Activated CD8-positive, alpha-beta memory T cell treated with anti-CD3 and anti-CD28 coated beads, Interleukin-2, amount 10 ng/mL, durations not matched to agents 7 days and 5 days (primary cell): ENCODE results near the gene REV3L. TPM values are rescaled to one million over a fixed set of nuclear protein-coding genes. Genes with fewer than 3 reads are reported as not detected.
"Not testable (repeated sequence)": the region's sequence is repeated elsewhere in the genome, so short reads cannot be mapped to it uniquely, and the experiment has no call there.

ENCODE experiments used
- ATAC-seq: fragments of 150-1000 bp; cut with Tn5 transposase; one replicate; pipeline ENCODE4 v1.10.0; 2021; ENCODE audit warnings: moderate library complexity
- CTCF ChIA-PET: fragments of 350-600 bp; sonication (Branson Sonifier 250); formaldehyde crosslinking; loops from one replicate; lab custom pipeline; 2021; ENCODE audit warnings: antibody characterized with exemption; lab: Charles Lee
- DNase-seq: peaks from one replicate; pipeline ENCODE4 v3.0.0-alpha.2; 2020
- H3K27ac Mint-ChIP-seq: one replicate; pipeline ENCODE4 v1.8.0; 2021; ENCODE audit warnings: mild to moderate bottlenecking, mixed read lengths
- H3K27me3 Mint-ChIP-seq: one replicate; pipeline ENCODE4 v1.8.0; 2021; ENCODE audit warnings: mixed read lengths
- H3K36me3 Mint-ChIP-seq: one replicate; pipeline ENCODE4 v1.8.0; 2021; ENCODE audit warnings: mild to moderate bottlenecking, mixed read lengths
- H3K4me1 Mint-ChIP-seq: one replicate; pipeline ENCODE4 v1.8.0; 2021; ENCODE audit warnings: mixed read lengths
- H3K4me3 Mint-ChIP-seq: one replicate; pipeline ENCODE4 v1.8.0; 2021; ENCODE audit warnings: mild to moderate bottlenecking, moderate library complexity, mixed read lengths
- H3K9me3 Mint-ChIP-seq: one replicate; pipeline ENCODE4 v1.8.0; 2022; ENCODE audit warnings: low read depth, mixed read lengths
- total RNA-seq, 2 experiments: library from RNA; stranded (reverse); gene quantifications; one replicate each; pipeline ENCODE4 v1.2.3, GENCODE V29; 2021

The REV3L gene
- total RNA-seq, 2 experiments from 2014 or later: 23.7 to 24.3 TPM

DNA sequence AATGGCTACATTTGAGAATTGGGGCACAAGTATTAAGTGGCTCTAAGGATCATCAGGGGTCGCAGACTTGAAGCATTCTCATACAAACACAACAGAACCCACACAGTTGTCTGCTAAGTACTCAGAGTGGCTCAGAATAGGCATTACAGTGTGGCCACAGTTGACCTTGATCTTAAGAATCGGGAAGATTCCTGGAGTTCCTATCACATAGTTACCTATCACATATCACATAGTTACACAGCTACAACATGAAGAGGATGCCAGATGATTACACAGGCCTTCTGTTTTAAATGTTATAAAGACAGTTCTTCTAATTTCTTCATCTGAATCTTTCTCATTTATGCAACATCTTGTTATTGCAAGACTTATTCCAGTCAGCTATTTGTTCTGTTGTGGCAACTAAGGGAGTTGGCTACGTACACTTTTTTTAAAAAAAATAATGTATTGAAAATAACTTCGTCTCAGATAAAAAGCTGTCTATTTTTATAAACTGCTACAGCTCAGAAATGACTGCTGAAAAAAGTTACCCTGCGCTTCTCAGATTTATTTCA lies 129.0 kb downstream of the REV3L start:
- CTCF ChIA-PET: no interaction called here

DNA sequence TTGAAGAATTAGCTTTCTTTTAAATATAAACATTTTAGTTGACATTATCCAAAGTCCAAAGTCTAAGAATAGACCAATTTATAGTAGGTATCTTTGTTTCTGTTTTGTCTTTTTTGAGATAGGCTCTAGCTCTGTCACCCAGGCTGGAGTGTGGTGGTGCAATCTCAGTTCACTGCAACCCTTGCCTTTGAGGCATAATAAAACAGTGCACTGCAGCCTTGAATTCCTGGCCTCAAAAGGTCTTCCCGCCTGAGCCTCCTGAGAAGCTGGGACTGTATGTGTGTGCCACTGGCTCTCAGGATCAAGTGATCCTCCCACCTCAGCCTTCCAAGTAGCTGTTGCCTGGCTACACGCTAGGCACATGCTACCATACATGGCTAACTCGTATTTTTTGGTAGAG lies 135.4 kb downstream of the REV3L start:
- CTCF ChIA-PET: interaction anchor here (1.5 to 1.9 kb wide), 2 partner anchors 13 to 89 kb away, joined by 3 to 4 read pairs; a partner anchor contains a TSS
- no peak overlapping the region for H3K4me3 Mint-ChIP-seq
- no peaks in the 10 kb centered on the region for H3K27me3 Mint-ChIP-seq
- H3K9me3 Mint-ChIP-seq: no peaks in the 10 kb centered on the region
- no peak overlapping the region for H3K27ac Mint-ChIP-seq
- peaks cover 26% of the 10 kb centered on the region for H3K36me3 Mint-ChIP-seq
- DNase-seq: no peak
- H3K4me1 Mint-ChIP-seq: no peaks in the 10 kb centered on the region
- no peak for ATAC-seq

More for the DNA sequence above, 129.0 kb downstream of the REV3L start:
- peaks cover 22% of the 10 kb centered on the region for H3K36me3 Mint-ChIP-seq
- H3K27ac Mint-ChIP-seq: no peak overlapping the region
- no peak overlapping the region for H3K4me3 Mint-ChIP-seq
- H3K27me3 Mint-ChIP-seq: no peaks in the 10 kb centered on the region
- H3K4me1 Mint-ChIP-seq: no peaks in the 10 kb centered on the region
- H3K9me3 Mint-ChIP-seq: no peaks in the 10 kb centered on the region
- no peak for ATAC-seq
- no peak for DNase-seq

DNA sequence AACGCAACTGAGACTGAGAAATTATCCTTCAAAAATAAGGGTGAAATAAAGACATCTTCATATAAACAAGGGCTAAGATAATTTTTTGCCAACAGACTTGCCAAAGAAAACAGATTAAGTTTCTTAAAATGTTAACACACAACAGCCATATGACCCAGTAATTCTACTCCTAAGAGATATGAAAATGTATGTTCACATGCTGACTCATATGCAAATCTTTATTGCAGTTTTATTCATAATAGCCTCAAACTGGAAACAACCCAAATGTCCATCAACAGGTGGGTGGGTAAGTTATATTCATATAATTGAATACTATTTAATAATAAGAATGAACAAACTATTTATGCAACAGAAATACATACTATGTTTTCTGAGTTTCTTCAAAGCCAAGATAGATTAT lies 140.1 kb downstream of the REV3L start:
- no peak for DNase-seq
- Mint-ChIP-seq H3K27ac (no peak overlapping the region), H3K9me3 (no peaks in the 10 kb centered on the region), H3K4me1 (peaks cover 15% of the 10 kb centered on the region), H3K27me3 (no peaks in the 10 kb centered on the region), H3K36me3 (peaks cover 38% of the 10 kb centered on the region), H3K4me3 (no peak overlapping the region)
- no peak for ATAC-seq
- CTCF ChIA-PET: no interaction called here

DNA sequence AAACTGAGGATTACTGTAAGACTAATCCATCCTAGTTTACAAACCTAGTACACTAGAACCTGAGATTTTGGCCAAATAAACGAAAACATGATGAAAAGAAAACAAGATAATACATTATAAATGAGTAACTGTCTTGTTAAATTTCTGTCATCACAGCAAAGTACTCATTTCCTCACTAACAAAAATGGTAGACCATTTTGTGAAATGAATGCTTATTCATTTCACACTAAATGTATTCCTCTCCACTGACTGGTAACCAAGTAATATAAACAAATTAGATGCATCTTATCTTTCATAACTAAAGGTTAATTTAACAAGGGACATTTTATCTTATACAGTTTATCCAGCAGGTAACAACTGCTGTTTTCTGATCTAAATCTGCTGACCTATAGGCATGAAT lies 143.7 kb downstream of the REV3L start:
- Mint-ChIP-seq H3K4me3 (no peak overlapping the region), H3K36me3 (peaks cover 36% of the 10 kb centered on the region)
- peak; percentile 63 for ATAC-seq

DNA sequence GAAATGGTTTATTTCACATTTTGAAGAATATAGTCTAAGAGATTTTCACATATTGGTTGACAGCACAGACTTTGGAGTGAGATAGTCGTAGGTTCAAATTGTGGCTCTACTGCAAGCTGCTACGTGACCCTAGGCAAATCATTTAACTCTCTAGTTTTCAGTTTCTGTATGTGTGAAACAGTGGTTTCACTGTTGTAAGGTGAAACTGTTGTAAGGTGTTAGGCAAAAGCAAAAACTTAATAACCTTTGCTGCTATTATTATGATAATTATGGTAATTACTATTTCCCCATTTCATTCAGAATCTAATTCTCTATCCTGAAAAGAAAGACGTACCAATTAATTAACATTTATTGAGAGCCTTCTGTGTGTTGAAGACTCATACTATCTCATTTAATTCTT lies 144.2 kb downstream of the REV3L start:
- no peaks in the 10 kb centered on the region for H3K9me3 Mint-ChIP-seq
- H3K4me3 Mint-ChIP-seq: no peak overlapping the region
- H3K27ac Mint-ChIP-seq: peak overlapping the region; percentile 76
- H3K27me3 Mint-ChIP-seq: no peaks in the 10 kb centered on the region
- DNase-seq (no peak), ATAC-seq (peak; percentile 96)
- peaks cover 34% of the 10 kb centered on the region for H3K36me3 Mint-ChIP-seq
- H3K4me1 Mint-ChIP-seq: peaks cover 18% of the 10 kb centered on the region
- CTCF ChIA-PET: no interaction called here

More for the DNA sequence above, 143.7 kb downstream of the REV3L start:
- DNase-seq: no peak
- peak overlapping the region; percentile 76 for H3K27ac Mint-ChIP-seq
- peaks cover 18% of the 10 kb centered on the region for H3K4me1 Mint-ChIP-seq
- no peaks in the 10 kb centered on the region for H3K9me3 Mint-ChIP-seq
- no peaks in the 10 kb centered on the region for H3K27me3 Mint-ChIP-seq
- CTCF ChIA-PET: no interaction called here

DNA sequence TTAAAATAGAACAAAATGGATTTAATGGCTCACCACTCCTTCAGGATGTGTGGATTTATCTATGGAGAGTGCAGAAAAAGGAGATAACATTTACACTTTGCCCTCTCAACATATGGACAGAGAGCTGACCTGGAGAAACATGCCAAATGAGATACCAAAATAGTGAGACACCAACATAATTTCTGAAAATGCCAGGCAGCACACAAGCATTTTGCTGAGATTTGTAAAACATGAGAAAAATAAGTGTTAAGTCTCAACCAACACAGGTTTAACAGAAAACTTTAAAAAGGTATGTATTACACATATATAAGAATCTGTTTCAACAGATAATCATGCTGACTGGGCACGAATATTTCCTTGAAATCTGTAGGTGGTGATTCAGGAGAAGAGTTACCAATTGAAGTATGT lies 145.2 kb downstream of the REV3L start:
- no peaks in the 10 kb centered on the region for H3K9me3 Mint-ChIP-seq
- CTCF ChIA-PET: interaction anchor here (1.0 to 1.1 kb wide), 2 partner anchors 79 to 705 kb away, joined by 3 to 4 read pairs; a partner anchor contains a TSS
- no peak for DNase-seq
- ATAC-seq: no peak
- no peak overlapping the region for H3K4me3 Mint-ChIP-seq
- peaks cover 18% of the 10 kb centered on the region for H3K4me1 Mint-ChIP-seq
- H3K36me3 Mint-ChIP-seq: peaks cover 35% of the 10 kb centered on the region
- H3K27ac Mint-ChIP-seq: no peak overlapping the region
- no peaks in the 10 kb centered on the region for H3K27me3 Mint-ChIP-seq

DNA sequence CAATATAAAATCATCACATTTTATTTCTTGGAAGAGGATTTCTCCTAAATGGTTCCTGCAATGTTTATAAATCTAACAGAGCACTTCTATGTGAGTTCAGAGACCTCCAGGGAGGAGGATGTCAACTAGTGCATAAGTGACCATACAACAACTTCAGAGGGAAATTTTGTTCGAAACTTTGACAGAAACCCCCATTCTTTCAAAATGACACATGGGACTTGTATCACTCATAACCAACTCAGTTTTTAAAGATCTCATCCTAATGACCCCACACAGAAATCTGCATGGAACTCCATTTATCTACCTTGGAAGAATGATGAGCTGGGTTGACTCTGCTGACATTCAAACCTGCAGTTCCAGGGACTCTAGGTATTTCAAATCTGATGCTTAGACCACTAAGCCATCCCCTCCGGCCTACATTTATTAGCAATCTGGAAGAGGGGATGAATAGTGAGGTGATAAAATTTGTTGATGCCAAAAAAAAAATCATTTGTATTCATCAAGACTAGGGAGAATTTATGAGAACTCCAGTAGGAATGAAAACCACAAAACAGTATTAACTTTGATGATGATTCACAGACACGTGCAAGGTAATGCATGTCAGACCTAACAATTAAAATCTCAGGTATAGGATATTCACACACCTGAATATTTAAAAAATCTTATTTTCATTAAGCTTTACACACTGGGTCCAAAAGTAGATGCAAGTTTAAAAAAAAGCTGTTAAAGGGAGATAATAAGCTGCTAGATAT lies 153.0 kb downstream of the REV3L start:
- CTCF ChIA-PET: no interaction called here
- ATAC-seq (no peak), DNase-seq (no peak)
- peaks cover 44% of the 10 kb centered on the region for H3K36me3 Mint-ChIP-seq
- H3K4me1 Mint-ChIP-seq: peaks cover 7% of the 10 kb centered on the region
- no peak overlapping the region for H3K4me3 Mint-ChIP-seq
- peaks cover 3% of the 10 kb centered on the region for H3K9me3 Mint-ChIP-seq
- H3K27ac Mint-ChIP-seq: no peak overlapping the region
- H3K27me3 Mint-ChIP-seq: no peaks in the 10 kb centered on the region

DNA sequence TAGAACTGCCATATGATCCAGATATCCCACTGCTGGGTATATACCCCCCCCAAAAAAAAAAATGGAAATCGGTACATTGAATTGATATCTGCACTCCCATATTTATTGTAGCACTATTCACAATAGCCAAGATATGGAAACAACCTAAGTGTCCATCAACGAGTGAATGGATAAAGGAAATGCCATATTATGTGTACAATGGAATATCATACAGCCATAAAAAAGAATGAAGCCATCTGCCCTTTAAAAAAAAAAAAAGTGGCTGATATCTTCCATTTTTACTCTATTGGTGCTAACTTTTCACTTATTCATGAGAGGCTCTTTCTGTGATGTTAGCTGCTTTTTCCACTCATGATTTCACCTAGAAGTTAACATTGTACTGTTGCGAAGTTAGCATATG lies 156.5 kb downstream of the REV3L start:
- CTCF ChIA-PET: no interaction called here
- ATAC-seq: no peak

DNA sequence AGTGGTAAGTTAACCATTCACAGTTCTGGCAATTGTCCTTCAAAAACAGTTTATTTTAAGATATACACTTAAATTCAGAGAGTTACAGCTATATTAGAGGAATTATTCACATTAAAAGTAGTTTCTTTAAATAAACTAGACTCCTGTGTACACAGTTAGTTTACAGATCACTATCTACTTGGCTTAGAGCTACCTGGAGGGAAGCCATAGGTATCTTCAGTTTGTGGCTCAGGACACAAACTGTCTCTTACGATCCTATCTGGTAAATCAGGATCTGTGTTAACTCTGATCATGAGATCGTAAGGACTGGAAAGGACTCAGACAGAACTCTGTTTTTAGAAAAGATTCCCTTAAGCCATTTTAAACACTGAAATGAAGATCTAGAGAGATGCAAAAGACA lies 160.9 kb downstream of the REV3L start:
- Mint-ChIP-seq H3K4me3 (no peak overlapping the region), H3K4me1 (no peaks in the 10 kb centered on the region), H3K36me3 (peaks cover 31% of the 10 kb centered on the region), H3K9me3 (peaks cover 3% of the 10 kb centered on the region), H3K27ac (no peak overlapping the region), H3K27me3 (no peaks in the 10 kb centered on the region)
- DNase-seq (no peak), ATAC-seq (no peak)
- CTCF ChIA-PET: interaction anchor here (0.9 kb wide), 1 partner anchor 322 kb away, joined by 3 read pairs; no protein-coding TSS in a partner anchor

More for the DNA sequence above, 156.5 kb downstream of the REV3L start:
- Mint-ChIP-seq H3K4me3 (no peak overlapping the region), H3K4me1 (peaks cover 7% of the 10 kb centered on the region), H3K27me3 (no peaks in the 10 kb centered on the region), H3K36me3 (peaks cover 39% of the 10 kb centered on the region), H3K9me3 (peaks cover 3% of the 10 kb centered on the region), H3K27ac (no peak overlapping the region)
- DNase-seq: no peak

DNA sequence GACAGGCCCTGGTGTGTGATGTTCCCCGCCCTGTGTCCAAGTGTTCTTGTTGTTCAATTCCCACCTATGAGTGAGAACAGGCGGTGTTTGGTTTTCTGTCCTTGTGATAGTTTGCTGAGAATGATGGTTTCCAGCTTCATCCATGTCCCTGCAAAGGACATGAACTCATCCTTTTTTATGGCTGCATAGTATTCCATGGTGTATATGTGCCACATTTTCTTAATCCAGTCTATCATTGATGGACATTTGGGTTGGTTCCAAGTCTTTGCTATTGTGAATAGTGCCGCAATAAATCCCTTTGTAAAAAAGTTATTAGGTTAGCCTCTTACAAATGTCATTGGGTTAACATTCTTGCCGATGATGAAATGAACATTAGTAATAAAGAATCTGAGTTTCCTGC lies 175.1 kb downstream of the REV3L start:
- CTCF ChIA-PET, H3K27ac Mint-ChIP-seq, H3K9me3 Mint-ChIP-seq, H3K27me3 Mint-ChIP-seq, H3K4me1 Mint-ChIP-seq, DNase-seq, H3K4me3 Mint-ChIP-seq, ATAC-seq: not testable (repeated sequence)
- peaks cover 48% of the 10 kb centered on the region for H3K36me3 Mint-ChIP-seq

DNA sequence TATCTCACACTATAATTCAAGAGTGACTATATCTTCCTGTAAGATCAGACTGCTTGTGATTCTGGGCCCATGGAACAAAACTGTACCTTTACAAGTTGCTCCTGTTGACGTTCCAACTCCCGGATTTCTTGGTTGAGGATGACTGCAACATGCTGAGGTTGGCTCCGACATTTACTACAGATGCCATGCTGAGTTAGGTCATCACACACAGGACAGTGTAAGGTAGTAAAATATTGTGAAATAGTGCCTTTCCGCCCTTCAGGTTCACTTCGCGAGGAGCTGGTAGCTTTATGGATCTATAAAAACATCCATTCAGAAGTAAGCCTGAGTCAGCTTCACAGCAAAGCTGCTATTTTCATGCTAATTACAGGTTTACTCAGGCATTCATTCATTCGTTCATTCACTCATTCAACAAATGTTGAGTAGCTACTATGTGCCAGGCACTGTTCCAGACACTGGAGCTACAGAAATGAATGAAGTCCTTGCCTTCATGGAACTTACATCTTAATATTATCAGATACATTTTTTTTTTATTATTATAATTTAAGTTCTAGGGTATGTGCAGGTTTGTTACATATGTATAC lies 175.7 kb downstream of the REV3L start:
- DNase-seq: no peak
- ATAC-seq: no peak
- no peak overlapping the region for H3K4me3 Mint-ChIP-seq
- no peaks in the 10 kb centered on the region for H3K9me3 Mint-ChIP-seq
- CTCF ChIA-PET: no interaction called here
- no peak overlapping the region for H3K27ac Mint-ChIP-seq
- H3K36me3 Mint-ChIP-seq: peaks cover 47% of the 10 kb centered on the region
- H3K27me3 Mint-ChIP-seq: no peaks in the 10 kb centered on the region
- H3K4me1 Mint-ChIP-seq: no peaks in the 10 kb centered on the region

DNA sequence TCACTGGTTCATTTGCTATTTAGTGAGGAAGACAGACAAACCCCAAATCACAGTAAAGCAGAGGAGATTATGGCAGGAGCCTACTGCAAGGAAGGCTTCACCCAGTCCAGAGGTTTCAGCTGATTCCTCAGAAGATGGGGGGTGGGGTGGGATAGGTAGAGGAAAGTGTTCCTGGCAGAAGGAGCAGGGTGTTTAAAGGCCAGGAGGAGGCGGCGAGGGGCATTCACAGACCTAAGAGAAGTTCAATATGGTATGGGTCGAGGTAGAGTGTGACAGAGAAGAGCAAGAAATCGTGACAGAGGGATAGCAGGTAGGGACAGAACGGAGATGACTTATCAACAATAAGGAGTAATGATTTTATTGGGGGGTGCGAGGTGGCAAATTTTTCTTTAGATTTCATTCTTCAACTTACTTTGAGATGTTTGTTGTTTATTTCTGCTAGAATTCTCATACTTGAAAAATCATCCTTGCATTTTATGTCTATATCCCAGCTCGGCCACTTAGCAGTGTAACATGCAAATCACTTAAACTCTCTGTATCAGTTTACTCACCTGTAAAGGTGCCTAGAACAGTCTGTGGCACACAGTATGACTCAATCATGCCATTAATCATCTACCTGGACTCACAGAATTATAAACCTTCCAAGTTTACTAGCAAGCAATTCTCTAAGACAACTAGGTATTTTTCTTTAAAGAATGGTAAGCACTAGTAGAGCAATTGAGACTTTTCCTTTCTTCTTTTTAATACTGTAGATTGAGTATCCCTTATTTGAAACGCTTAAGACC lies 176.7 kb downstream of the REV3L start:
- Mint-ChIP-seq H3K9me3 (no peaks in the 10 kb centered on the region), H3K36me3 (peaks cover 53% of the 10 kb centered on the region), H3K4me1 (peaks cover 5% of the 10 kb centered on the region), H3K27me3 (no peaks in the 10 kb centered on the region), H3K4me3 (no peak overlapping the region), H3K27ac (no peak overlapping the region)
- ATAC-seq (no peak), DNase-seq (no peak)
- CTCF ChIA-PET: no interaction called here

DNA sequence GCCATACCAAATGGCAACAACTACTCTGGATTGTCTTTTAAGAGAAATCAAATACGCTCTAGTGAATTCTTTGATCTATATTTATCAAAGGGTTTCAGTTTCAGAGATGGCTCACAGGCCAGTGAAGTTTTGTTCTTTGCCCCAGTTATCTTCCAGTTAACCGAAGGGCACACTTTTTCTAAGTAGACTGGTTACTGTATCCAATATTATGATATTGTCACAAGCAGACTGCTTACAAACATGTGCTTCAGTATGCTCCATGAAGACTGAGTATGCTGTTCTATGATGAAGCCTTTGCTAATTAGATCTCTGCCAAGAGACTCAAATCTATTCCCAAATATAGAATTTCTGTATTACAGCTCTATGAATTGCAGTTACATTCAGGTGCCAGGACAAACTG lies 181.1 kb downstream of the REV3L start:
- ATAC-seq: no peak
- CTCF ChIA-PET: no interaction called here
- H3K9me3 Mint-ChIP-seq: no peaks in the 10 kb centered on the region
- no peak overlapping the region for H3K4me3 Mint-ChIP-seq
- peaks cover 42% of the 10 kb centered on the region for H3K36me3 Mint-ChIP-seq
- H3K27me3 Mint-ChIP-seq: no peaks in the 10 kb centered on the region
- H3K27ac Mint-ChIP-seq: no peak overlapping the region
- no peak for DNase-seq
- H3K4me1 Mint-ChIP-seq: peaks cover 7% of the 10 kb centered on the region
